T-helper 1 cell treated with Interleukin-12 subunit alpha and Interleukin-12 subunit beta and Interleukin-4 antibody, amounts not matched to agents 30 ng/mL and 1 ng/mL, for 36 hours (primary cell): ENCODE data around the gene MCEE. TPM values are rescaled to one million over a fixed set of nuclear protein-coding genes. Genes with fewer than 3 reads are reported as not detected.

Experiments
- total RNA-seq: library from RNA; stranded (reverse); gene quantifications from 2 replicates; pipeline ENCODE4 v1.2.3, GENCODE V29; 2022

The MCEE gene
- total RNA-seq, 1 donor from 2014 or later = 16.3 TPM

Other genes starting within 250 kb of the MCEE start
- not detected in 2 replicates for gene VAX2, start 229.7 kb downstream of the MCEE start, total RNA-seq
- not detected in 2 replicates for gene ATP6V1B1, start 194.3 kb downstream of the MCEE start, total RNA-seq
- gene ANKRD53, start 151.6 kb downstream of the MCEE start, total RNA-seq = not detected in 2 replicates
- gene TEX261, start 135.4 kb downstream of the MCEE start, total RNA-seq = 61.6 and 63.6 TPM in 2 replicates
- 145 and 162 TPM in 2 replicates for gene NAGK, start 61.6 kb downstream of the MCEE start, total RNA-seq
- 42.5 and 43.5 TPM in 2 replicates for gene MPHOSPH10, start 405 bp upstream of the MCEE start, total RNA-seq
- 0.66 and 0.74 TPM in 2 replicates for gene PAIP2B, start 96.9 kb upstream of the MCEE start, total RNA-seq
- 99.9 and 104 TPM in 2 replicates for gene ZNF638, start 201.6 kb upstream of the MCEE start, total RNA-seq